ENCODE data around the gene SLC4A5. TPM values are rescaled to one million over a fixed set of nuclear protein-coding genes. Genes with fewer than 3 reads are reported as not detected.
A peak's percentile ranks its signal among the peaks of the same experiment; 100 is the strongest.

SLC4A5 gene
- total RNA-seq, 1 donor from 2014 or later: 4.2 TPM

DNA sequence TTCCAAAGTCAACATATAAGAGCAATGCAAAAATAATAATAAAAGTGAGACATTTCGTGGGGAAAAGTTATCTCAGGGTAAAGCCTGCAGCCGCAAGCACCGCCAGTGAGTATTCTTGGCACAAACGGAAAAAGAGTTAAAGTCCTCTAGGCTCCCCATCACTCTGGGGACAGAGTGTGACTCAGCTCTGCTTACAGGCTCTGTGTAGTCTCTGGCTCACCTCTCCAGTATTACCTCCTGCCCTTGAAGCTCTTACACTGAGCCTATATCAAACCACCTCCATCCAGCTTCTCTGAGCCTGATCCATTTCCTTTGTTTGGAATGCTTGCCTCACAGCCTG lies 89.3 kb downstream of the SLC4A5 start:
- Histone ChIP-seq H3K4me3 (no peak overlapping the region), H3K27ac (no peak overlapping the region), H3K9me3 (no peaks in the 10 kb centered on the region), H3K27me3 (ENCODE audit: low read depth) (no peaks in the 10 kb centered on the region), H3K4me1 (no peaks in the 10 kb centered on the region), H3K36me3 (no peaks in the 10 kb centered on the region)
- ATAC-seq (no peak), DNase-seq (no peak)
- intact Hi-C loops (cut with DNase I): no loop called here
- TF ChIP-seq, protein P1, sequence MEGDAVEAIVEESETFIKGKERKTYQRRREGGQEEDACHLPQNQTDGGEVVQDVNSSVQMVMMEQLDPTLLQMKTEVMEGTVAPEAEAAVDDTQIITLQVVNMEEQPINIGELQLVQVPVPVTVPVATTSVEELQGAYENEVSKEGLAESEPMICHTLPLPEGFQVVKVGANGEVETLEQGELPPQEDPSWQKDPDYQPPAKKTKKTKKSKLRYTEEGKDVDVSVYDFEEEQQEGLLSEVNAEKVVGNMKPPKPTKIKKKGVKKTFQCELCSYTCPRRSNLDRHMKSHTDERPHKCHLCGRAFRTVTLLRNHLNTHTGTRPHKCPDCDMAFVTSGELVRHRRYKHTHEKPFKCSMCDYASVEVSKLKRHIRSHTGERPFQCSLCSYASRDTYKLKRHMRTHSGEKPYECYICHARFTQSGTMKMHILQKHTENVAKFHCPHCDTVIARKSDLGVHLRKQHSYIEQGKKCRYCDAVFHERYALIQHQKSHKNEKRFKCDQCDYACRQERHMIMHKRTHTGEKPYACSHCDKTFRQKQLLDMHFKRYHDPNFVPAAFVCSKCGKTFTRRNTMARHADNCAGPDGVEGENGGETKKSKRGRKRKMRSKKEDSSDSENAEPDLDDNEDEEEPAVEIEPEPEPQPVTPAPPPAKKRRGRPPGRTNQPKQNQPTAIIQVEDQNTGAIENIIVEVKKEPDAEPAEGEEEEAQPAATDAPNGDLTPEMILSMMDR (IDR thresholded peaks at IDR 0.05): no peak

DNA sequence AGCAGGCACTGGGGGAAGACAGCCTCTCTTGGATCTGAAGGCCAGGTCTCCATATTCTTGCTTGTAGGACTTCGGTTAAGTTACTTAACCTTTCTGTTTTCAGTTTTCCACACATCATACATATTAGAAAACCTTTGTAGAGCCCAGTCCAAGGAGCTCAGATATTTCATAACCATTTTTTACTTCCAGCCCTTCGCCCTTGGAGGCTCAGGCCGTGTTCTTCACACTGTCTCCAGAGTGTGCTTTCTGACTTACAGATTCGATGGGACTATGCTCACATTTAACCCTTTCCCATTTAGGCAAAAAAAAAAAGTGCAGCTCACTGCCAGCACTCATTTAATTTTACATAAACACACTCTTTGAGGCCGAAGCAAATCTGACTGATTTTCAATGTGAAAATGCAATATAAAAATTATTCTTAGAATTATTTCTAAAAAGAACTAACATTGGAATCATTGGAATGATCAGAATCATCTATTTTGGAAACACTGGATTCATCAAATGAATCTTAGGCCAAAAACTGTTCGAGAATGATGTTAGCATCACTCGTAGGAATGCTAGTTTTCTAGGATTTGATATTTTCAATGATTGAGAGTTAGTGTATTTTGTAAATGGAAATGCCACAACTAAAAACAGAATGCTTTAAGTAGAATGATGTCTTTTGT lies 89.8 kb downstream of the SLC4A5 start:
- DNase-seq (no peak), ATAC-seq (no peak)
- intact Hi-C loops (cut with DNase I): no loop called here
- H3K4me1 ChIP-seq: no peaks in the 10 kb centered on the region
- TF ChIP-seq, protein P1 (IDR thresholded peaks at IDR 0.05): no peak
- no peak overlapping the region for H3K4me3 ChIP-seq
- no peaks in the 10 kb centered on the region for H3K9me3 ChIP-seq
- no peak overlapping the region for H3K27ac ChIP-seq
- no peaks in the 10 kb centered on the region for H3K36me3 ChIP-seq
- no peaks in the 10 kb centered on the region for H3K27me3 ChIP-seq (ENCODE audit: low read depth)

DNA sequence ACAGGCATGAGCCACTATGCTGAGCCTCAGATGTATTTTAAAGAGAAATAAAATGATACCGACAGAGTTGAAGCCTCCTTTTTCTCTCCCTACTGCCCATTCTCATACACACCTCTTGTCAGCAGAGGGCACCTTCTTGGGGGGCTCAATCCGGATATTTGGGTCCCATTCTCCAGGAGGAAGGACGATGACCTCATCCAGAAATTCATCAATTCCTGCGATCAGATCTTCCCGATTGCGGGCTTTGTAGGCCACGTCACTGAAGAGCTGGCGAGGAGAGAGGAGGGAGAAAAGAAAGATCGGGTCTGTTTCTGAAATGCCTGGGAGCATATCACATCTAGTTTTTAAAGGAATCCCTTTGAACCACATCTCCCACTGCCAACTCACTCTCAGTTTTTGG lies 90.4 kb downstream of the SLC4A5 start:
- Histone ChIP-seq H3K4me3 (no peak overlapping the region), H3K27ac (no peak overlapping the region), H3K4me1 (no peaks in the 10 kb centered on the region), H3K27me3 (ENCODE audit: low read depth) (no peaks in the 10 kb centered on the region), H3K36me3 (no peaks in the 10 kb centered on the region), H3K9me3 (no peaks in the 10 kb centered on the region)
- ATAC-seq (no peak), DNase-seq (no peak)
- intact Hi-C loops (cut with DNase I): no loop called here
- TF ChIP-seq, protein P1 (IDR thresholded peaks at IDR 0.05): no peak

DNA sequence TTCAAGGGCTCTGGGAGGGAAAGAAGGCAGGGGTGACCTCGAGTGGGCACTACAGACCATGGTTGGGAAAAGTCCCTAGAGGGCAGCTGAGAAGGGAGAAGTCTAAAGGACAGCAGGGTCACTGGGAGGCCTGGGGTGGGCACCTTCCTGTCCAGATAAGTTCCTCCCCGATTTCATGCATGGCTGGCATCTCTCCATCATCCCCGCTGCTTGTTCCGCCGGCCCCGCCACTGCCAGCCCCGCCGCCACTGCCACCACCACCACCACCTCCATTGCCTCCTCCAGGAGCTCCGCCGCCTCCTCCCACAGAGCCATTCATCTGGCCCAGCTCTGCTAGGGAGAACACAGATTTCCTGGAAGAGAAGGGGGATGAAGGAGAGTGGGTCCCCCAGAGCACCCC lies 91.2 kb downstream of the SLC4A5 start:
- ATAC-seq: no peak
- TF ChIP-seq, protein P1 (IDR thresholded peaks at IDR 0.05): no peak
- H3K4me1 ChIP-seq: no peaks in the 10 kb centered on the region
- no peaks in the 10 kb centered on the region for H3K36me3 ChIP-seq
- no peak for DNase-seq
- intact Hi-C loops (cut with DNase I): no loop called here
- H3K9me3 ChIP-seq: no peaks in the 10 kb centered on the region
- H3K27me3 ChIP-seq (ENCODE audit: low read depth): no peaks in the 10 kb centered on the region
- no peak overlapping the region for H3K4me3 ChIP-seq
- H3K27ac ChIP-seq: no peak overlapping the region

DNA sequence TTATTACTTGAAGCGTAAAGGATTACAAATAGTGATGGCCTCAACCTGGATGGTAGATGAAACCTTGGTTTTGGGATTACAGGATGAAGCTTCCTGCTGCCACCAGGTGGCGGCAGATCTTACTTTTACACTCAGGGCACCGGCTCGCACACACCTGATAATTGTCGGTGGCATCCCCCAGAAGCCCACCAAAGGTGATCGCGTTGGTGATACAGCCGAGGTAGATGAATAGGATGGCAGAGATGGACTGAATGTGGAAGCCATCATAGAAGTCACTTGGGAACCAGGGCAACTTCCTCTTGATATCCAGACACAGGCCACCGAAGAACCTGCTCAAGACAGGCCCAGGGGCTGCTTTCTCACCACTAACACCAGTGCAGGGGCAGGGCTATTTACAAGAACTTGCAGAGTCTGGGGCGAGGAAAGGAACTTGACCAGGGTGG lies 93.0 kb downstream of the SLC4A5 start:
- no peaks in the 10 kb centered on the region for H3K4me1 ChIP-seq
- H3K36me3 ChIP-seq: no peaks in the 10 kb centered on the region
- intact Hi-C loops (cut with DNase I): no loop called here
- H3K27me3 ChIP-seq (ENCODE audit: low read depth): no peaks in the 10 kb centered on the region
- TF ChIP-seq, protein P1 (IDR thresholded peaks at IDR 0.05): peak; percentile 81
- DNase-seq (peak; percentile 57), ATAC-seq (peak; percentile 52 to 71)
- no peak overlapping the region for H3K27ac ChIP-seq
- no peaks in the 10 kb centered on the region for H3K9me3 ChIP-seq
- no peak overlapping the region for H3K4me3 ChIP-seq
